Neural crest cell (in vitro differentiated cells): ENCODE data around the gene NRG2. TPM values are rescaled to one million over a fixed set of nuclear protein-coding genes. Genes with fewer than 3 reads are reported as not detected.

ENCODE experiments used
- DNase-seq: peaks from one replicate; pipeline ENCODE4 v3.0.0; 2021; ENCODE audit warnings: low read depth, mixed read lengths, low spot score
- H3K27ac Mint-ChIP-seq: one replicate; pipeline ENCODE4 v1.8.0; 2021; ENCODE audit warnings: mild to moderate bottlenecking, mixed read lengths; ENCODE audit not compliant: unreplicated experiment
- H3K27me3 Mint-ChIP-seq: 2 replicates; pipeline ENCODE4 v1.8.0; 2021; ENCODE audit warnings: low read depth, mild to moderate bottlenecking, mixed read lengths
- H3K36me3 Mint-ChIP-seq: 2 replicates; pipeline ENCODE4 v1.8.0; 2021; ENCODE audit warnings: low read depth, mild to moderate bottlenecking, mixed read lengths
- H3K4me1 Mint-ChIP-seq: 2 replicates; pipeline ENCODE4 v1.8.0; 2021; ENCODE audit warnings: mixed read lengths
- H3K4me3 Mint-ChIP-seq: one replicate; pipeline ENCODE4 v1.8.0; 2021; ENCODE audit warnings: mild to moderate bottlenecking, mixed read lengths
- H3K9me3 Mint-ChIP-seq: 2 replicates; pipeline ENCODE4 v1.8.0; 2021; ENCODE audit warnings: mixed read lengths
- total RNA-seq: library from RNA; stranded (reverse); gene quantifications from 2 replicates; pipeline ENCODE4 v1.2.1, GENCODE V29; 2021
- TF ChIP-seq, protein P1 (sequence below): fragments of 200-600 bp; sonication (generic); conservative IDR thresholded peaks from 2 replicates; pipeline ENCODE4 v1.5.0; 2021; ENCODE audit warnings: antibody characterized with exemption, mild to moderate bottlenecking

The NRG2 gene
- total RNA-seq, 1 donor from 2014 or later = 0.82 TPM

DNA sequence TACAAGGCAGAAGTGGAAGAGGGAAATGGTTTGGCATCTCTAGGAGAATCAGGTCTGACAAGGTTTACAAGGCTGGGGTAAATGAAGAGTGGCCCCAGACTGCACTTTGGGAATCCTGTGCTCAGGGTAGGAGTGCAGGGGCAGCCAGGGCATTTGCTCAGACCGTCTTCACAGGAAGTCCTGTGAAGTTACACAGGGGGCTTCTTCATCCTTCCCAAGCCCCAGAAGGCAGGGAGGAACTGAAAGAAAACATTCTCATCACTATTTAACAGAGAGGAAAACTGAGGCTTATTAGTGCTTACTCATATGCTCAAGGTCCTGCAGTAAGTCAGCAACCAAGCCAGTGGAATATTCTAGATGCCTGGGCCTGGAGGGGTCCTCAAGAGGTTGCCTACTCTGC lies 80.7 kb downstream of the NRG2 start:
- Mint-ChIP-seq H3K4me1 (no peaks in the 10 kb centered on the region), H3K9me3 (no peaks in the 10 kb centered on the region), H3K27ac (no peak overlapping the region), H3K36me3 (no peaks in the 10 kb centered on the region), H3K4me3 (no peak overlapping the region), H3K27me3 (peaks cover 5% of the 10 kb centered on the region)
- TF ChIP-seq, protein P1, sequence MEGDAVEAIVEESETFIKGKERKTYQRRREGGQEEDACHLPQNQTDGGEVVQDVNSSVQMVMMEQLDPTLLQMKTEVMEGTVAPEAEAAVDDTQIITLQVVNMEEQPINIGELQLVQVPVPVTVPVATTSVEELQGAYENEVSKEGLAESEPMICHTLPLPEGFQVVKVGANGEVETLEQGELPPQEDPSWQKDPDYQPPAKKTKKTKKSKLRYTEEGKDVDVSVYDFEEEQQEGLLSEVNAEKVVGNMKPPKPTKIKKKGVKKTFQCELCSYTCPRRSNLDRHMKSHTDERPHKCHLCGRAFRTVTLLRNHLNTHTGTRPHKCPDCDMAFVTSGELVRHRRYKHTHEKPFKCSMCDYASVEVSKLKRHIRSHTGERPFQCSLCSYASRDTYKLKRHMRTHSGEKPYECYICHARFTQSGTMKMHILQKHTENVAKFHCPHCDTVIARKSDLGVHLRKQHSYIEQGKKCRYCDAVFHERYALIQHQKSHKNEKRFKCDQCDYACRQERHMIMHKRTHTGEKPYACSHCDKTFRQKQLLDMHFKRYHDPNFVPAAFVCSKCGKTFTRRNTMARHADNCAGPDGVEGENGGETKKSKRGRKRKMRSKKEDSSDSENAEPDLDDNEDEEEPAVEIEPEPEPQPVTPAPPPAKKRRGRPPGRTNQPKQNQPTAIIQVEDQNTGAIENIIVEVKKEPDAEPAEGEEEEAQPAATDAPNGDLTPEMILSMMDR = no peak
- no peak for DNase-seq

DNA sequence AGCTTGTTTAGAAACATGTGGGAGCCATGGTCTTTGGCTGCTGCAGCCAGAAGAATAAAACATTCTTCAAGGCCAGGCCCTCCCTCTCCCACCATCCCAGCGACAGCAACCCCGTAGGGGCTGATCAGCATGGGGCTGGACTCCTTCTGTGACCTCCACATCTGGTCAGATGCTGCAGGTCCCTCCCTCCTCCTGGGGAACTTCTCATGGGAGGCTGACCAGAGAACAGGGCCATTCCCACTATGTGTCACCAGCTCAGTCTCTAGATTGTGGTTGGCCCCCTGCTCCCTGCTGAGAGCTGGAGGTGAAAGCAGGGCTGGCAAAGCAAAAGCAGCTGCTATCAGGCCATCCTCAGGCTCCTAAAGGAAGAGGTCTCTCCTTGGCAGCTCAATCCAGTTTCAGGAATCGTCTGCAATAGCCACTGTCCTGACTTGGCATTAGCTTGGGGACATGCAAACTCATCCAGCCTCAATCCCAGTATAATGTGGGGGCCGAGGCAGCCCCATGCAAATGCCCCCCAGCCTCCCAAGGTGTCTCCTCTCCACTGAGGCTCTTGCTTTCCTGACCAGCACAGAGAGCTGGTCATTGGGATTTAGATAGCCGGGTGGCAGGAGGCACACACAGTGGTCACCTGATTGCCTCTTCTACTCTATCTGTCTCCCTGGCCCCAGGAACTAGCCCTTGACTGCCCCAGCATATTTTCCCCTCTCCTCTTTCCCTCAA lies 81.5 kb downstream of the NRG2 start:
- no peak for DNase-seq
- Mint-ChIP-seq H3K36me3 (no peaks in the 10 kb centered on the region), H3K27ac (no peak overlapping the region), H3K4me1 (no peaks in the 10 kb centered on the region), H3K4me3 (no peak overlapping the region), H3K9me3 (no peaks in the 10 kb centered on the region), H3K27me3 (peaks cover 5% of the 10 kb centered on the region)
- TF ChIP-seq, protein P1 = no peak

DNA sequence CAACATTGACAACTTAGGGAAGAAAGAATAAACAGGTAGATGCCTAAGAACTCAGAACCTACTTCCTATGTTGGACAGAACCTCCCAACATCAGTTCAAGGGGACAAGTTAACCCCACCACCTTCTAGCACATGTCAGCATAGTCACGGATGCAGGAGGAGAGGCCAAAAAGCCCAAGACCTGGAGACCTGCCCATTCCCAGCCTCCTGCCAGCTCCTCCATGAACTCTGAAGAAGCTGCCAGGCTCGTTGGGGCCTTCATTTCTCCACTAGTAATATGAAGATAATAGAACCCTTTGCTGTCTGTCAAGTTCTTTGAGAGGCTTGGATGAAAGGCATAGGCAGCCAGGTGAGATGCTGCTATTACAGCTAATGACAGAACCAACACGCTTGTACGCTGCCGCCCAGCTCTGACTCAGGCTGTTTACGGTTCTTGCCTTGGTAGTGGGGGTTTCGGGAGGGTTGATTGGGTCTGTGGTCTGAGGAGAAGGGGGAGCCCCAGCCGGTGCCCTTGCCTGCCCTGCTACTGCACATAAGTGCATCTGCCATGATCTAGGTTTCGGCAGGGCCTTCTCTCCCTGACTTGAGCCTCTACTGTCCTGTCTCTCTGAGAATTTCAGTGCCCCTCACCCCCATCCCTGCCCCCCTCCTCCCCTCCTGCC lies 82.2 kb downstream of the NRG2 start:
- TF ChIP-seq, protein P1 = no peak
- DNase-seq = no peak
- no peaks in the 10 kb centered on the region for H3K9me3 Mint-ChIP-seq
- peaks cover 5% of the 10 kb centered on the region for H3K27me3 Mint-ChIP-seq
- H3K27ac Mint-ChIP-seq = no peak overlapping the region
- H3K36me3 Mint-ChIP-seq = no peaks in the 10 kb centered on the region
- no peak overlapping the region for H3K4me3 Mint-ChIP-seq
- no peaks in the 10 kb centered on the region for H3K4me1 Mint-ChIP-seq

DNA sequence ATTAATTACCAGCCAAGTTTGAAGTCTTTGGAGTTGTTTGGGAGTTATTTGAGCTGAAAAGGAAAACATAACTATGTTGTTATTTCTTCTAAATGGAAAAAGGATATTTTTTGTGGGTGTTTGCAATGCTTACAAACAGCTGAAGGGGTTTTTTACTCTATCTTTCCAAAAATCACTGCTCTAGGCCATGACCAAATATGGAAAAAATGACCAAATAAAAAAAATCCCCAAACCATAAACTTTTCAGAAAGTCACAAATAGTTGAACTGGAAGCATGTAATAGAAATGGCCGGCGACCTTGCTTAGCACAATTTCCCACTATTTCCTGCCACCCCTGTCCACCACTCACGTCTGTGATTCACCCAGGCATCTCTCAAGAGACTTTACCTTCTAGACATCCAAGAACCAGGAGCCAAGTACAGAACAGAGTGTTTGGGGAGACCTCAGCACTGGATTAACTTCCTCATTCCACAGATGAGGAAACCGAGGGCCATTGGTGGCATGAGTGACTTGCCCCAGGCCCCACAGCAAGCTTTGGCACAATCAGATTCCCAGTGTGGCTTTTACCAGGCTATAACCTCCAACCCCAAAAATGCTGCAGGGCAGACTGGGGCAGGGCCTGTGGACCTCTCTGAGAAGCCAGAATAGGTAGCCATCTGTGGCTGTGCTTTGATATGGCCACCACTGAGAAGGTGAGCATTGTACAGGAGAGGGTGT lies 84.5 kb downstream of the NRG2 start:
- H3K27me3 Mint-ChIP-seq = peaks cover 5% of the 10 kb centered on the region
- H3K4me1 Mint-ChIP-seq = peaks cover 14% of the 10 kb centered on the region
- H3K36me3 Mint-ChIP-seq = no peaks in the 10 kb centered on the region
- no peaks in the 10 kb centered on the region for H3K9me3 Mint-ChIP-seq
- H3K27ac Mint-ChIP-seq = no peak overlapping the region
- H3K4me3 Mint-ChIP-seq = no peak overlapping the region
- DNase-seq = no peak
- TF ChIP-seq, protein P1 = no peak

DNA sequence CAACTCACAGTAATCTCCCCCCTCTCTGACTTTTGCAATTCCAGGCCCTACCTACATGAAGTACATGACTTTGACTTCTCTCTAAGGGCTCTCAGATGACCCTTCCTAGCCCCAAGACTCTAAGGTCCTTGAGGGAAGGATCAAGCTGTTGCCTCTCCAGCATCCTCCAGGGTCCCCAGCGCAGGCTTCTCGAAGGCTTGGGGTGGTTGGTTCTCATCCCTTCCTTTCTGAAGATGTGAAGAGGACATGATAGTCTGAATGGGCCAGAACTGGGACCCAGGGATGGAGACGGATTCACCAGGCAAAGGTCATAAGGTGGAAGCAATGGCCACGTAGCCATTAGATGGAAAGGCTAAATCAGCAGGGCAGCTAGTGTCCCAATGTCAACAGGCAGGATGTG lies 86.8 kb downstream of the NRG2 start:
- H3K27ac Mint-ChIP-seq = no peak overlapping the region
- H3K4me3 Mint-ChIP-seq = no peak overlapping the region
- H3K36me3 Mint-ChIP-seq = no peaks in the 10 kb centered on the region
- TF ChIP-seq, protein P1 = no peak
- H3K27me3 Mint-ChIP-seq = no peaks in the 10 kb centered on the region
- peaks cover 14% of the 10 kb centered on the region for H3K4me1 Mint-ChIP-seq
- no peaks in the 10 kb centered on the region for H3K9me3 Mint-ChIP-seq
- no peak for DNase-seq
